Natural killer cell (primary cell): ENCODE data around the gene ALK. TPM values are rescaled to one million over a fixed set of nuclear protein-coding genes. Genes with fewer than 3 reads are reported as not detected.

ENCODE experiments used
- ATAC-seq, 3 donors: fragments of 150-1000 bp in 2 of 3; fragments of 200-7000 bp in 1 of 3; cut with Tn5 transposase; 1 replicate in 1 of 3; 2 replicates in 2 of 3; pipeline ENCODE4 v1.10.0; 2021; ENCODE audit warnings: mild to moderate bottlenecking in 2 of 3, moderate library complexity in 2 of 3
- DNase-seq, 2 donors: peaks; one replicate each; pipeline versions ENCODE4 v3.0.0 to v3.0.0-alpha.2; 2013 to 2021; ENCODE audit warnings: mixed read lengths in 1 of 2
- H3K27ac ChIP-seq: one replicate; pipeline ENCODE4 v1.5.1; 2013; ENCODE audit warnings: mild to moderate bottlenecking, low read length
- H3K27me3 ChIP-seq: one replicate; pipeline ENCODE4 v1.6.1; 2013; ENCODE audit warnings: low read length; ENCODE audit not compliant: control insufficient read depth, insufficient read depth
- H3K36me3 ChIP-seq: one replicate; pipeline ENCODE4 v1.6.1; 2013; ENCODE audit warnings: low read length; ENCODE audit not compliant: control insufficient read depth, insufficient read depth
- H3K4me1 ChIP-seq: one replicate; pipeline ENCODE4 v1.6.1; 2013; ENCODE audit warnings: low read length; ENCODE audit not compliant: control insufficient read depth, insufficient read depth
- H3K4me3 ChIP-seq: one replicate; pipeline ENCODE4 v1.5.1; 2013; ENCODE audit warnings: low read length
- H3K9me3 ChIP-seq: one replicate; pipeline ENCODE4 v1.6.1; 2013; ENCODE audit warnings: low read length; ENCODE audit not compliant: control insufficient read depth, insufficient read depth
- H3K27ac Mint-ChIP-seq, 2 donors: one replicate each; pipeline ENCODE4 v1.8.0; 2022; ENCODE audit warnings: mild to moderate bottlenecking in 2 of 2, mixed read lengths in 2 of 2, moderate library complexity in 1 of 2
- H3K27me3 Mint-ChIP-seq, 2 donors: one replicate each; pipeline ENCODE4 v1.8.0; 2022; ENCODE audit warnings: low read depth in 2 of 2, mixed read lengths in 2 of 2
- H3K36me3 Mint-ChIP-seq: one replicate; pipeline ENCODE4 v1.8.0; 2022; ENCODE audit warnings: mixed read lengths
- H3K4me1 Mint-ChIP-seq, 2 donors: one replicate each; pipeline ENCODE4 v1.8.0; 2022; ENCODE audit warnings: mixed read lengths in 2 of 2
- H3K4me3 Mint-ChIP-seq: one replicate; pipeline ENCODE4 v1.8.0; 2022; ENCODE audit warnings: mild to moderate bottlenecking, moderate library complexity, mixed read lengths
- H3K9me3 Mint-ChIP-seq, 2 donors: one replicate each; pipeline ENCODE4 v1.8.0; 2022; ENCODE audit warnings: mixed read lengths in 2 of 2
- WGBS: methylation state at CpG from one replicate; pipeline ENCODE4 v1.1.7; 2013; ENCODE audit warnings: missing lambda C conversion rate; ENCODE audit not compliant: insufficient coverage; 5-methylcytosine and 5-hydroxymethylcytosine counted together
- intact Hi-C: fragments of 100-400 bp; cut with micrococcal nuclease; formaldehyde crosslinking; loops from one replicate; pipeline ENCODE4 v1.14.2; 2022
- total RNA-seq, 4 donors: library from RNA; stranded (reverse); fragments of 120-200 nt in 1 of 4; gene quantifications; one replicate each; pipeline versions ENCODE4 v1.2.3 to v1.2.4, GENCODE V29; 2013 to 2022
- TF ChIP-seq, protein P1 (sequence below): fragments of 200-600 bp; IDR thresholded peaks from one replicate; pipeline ENCODE4 v1.8.0; 2022; ENCODE audit warnings: antibody characterized with exemption

Gene ALK
- total RNA-seq, 3 donors from 2014 or later (not counting 1 experiment from before 2014, with no cell fraction given): not detected

DNA sequence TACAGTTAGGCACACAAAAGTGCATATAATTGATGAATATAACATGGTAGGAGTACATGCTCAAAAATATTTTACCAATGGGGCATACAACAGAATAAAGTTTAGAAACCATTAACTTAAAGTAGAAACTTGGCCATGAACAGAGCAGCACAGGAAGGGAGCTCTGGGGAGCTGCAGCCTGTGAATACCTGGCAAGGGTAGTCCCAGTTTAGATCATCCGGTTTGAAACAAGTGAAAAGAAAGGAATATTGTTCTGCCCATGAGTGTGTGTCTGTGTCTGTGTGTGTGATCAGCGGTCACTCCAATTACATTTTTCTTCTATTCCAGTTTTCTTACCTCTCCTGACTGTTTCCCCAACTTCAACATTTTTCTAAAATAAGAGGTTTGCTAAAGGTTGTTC is 233.0 kb downstream of the ALK start:
- H3K4me1 Mint-ChIP-seq: no peaks in the 10 kb centered on the region
- H3K4me3 Mint-ChIP-seq: no peak overlapping the region

DNA sequence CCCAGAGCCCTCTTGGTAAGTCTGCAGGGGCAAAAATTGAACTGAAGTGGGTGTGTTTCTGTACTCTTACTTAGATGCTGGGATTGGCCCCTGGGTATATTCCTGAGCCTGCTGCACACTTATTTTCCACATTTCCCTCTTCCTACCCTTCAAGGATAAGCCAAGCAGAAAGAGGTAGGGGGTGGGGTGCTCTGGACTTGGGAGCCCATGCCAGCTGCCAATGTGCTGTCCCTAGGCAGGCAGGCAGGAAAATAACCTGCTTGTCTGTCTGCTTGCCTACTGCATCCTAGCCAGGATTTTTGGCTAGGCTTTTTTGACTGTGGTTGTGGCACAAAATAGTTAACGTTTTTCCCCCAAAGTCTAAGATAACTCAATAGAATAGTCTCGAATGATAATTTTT is 234.3 kb downstream of the ALK start:
- Mint-ChIP-seq H3K27ac (no peak overlapping the region), H3K4me1 (no peaks in the 10 kb centered on the region), H3K36me3 (no peaks in the 10 kb centered on the region), H3K4me3 (no peak overlapping the region), H3K9me3 (no peaks in the 10 kb centered on the region), H3K27me3 (peaks cover 7 to 14% of the 10 kb centered on the region in 2 donors)
- Histone ChIP-seq H3K36me3 (no peaks in the 10 kb centered on the region), H3K27ac (no peak overlapping the region), H3K27me3 (no peaks in the 10 kb centered on the region), H3K9me3 (no peaks in the 10 kb centered on the region), H3K4me3 (no peak overlapping the region), H3K4me1 (no peaks in the 10 kb centered on the region)
- DNase-seq (no peak), ATAC-seq (no peak)
- TF ChIP-seq, protein P1, sequence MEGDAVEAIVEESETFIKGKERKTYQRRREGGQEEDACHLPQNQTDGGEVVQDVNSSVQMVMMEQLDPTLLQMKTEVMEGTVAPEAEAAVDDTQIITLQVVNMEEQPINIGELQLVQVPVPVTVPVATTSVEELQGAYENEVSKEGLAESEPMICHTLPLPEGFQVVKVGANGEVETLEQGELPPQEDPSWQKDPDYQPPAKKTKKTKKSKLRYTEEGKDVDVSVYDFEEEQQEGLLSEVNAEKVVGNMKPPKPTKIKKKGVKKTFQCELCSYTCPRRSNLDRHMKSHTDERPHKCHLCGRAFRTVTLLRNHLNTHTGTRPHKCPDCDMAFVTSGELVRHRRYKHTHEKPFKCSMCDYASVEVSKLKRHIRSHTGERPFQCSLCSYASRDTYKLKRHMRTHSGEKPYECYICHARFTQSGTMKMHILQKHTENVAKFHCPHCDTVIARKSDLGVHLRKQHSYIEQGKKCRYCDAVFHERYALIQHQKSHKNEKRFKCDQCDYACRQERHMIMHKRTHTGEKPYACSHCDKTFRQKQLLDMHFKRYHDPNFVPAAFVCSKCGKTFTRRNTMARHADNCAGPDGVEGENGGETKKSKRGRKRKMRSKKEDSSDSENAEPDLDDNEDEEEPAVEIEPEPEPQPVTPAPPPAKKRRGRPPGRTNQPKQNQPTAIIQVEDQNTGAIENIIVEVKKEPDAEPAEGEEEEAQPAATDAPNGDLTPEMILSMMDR: no peak
- no CpG with 5 or more reads among the region's 2 CpGs for WGBS
- intact Hi-C loops: no loop called here

More for the DNA sequence above, 233.0 kb downstream of the ALK start:
- Histone ChIP-seq H3K4me1 (no peaks in the 10 kb centered on the region), H3K4me3 (no peak overlapping the region), H3K27ac (no peak overlapping the region), H3K9me3 (no peaks in the 10 kb centered on the region), H3K27me3 (no peaks in the 10 kb centered on the region), H3K36me3 (no peaks in the 10 kb centered on the region)
- intact Hi-C loops: no loop called here
- Mint-ChIP-seq H3K36me3 (no peaks in the 10 kb centered on the region), H3K27me3 (peaks cover 12 to 14% of the 10 kb centered on the region in 2 donors), H3K27ac (no peak overlapping the region), H3K9me3 (no peaks in the 10 kb centered on the region)
- ATAC-seq (no peak), DNase-seq (no peak)
- TF ChIP-seq, protein P1: no peak
- 83% methylated on average over 1 of the region's 2 CpGs for WGBS

DNA sequence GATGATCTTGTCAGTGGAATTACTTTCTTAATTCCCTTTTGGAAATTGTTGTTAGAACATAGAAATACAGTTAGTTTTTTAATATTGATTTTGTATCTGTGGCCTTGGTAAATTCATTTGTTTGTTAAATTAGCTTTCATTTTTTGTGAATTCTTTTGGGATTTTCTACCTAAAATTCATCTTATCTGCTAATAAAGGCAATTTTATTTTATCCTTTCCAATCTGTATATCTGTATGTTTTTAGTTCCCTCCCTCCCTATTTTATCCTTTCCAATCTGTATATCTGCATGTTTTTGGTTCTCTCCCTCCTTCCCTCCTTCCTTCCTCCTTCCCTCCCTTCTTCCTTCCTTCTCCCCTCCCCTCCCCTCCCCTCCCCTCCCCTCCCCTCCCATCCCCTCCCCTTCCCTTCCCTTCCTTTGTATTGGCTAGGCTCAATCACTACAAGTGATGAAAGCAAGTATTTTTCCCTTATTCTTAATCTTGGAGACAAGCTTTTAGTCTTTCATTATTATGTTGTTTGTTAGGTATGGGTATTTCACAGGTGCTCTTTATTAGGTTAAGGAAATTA is 244.4 kb downstream of the ALK start:
- Histone ChIP-seq H3K4me1 (no peaks in the 10 kb centered on the region), H3K27me3 (peaks cover 2% of the 10 kb centered on the region), H3K9me3 (no peaks in the 10 kb centered on the region), H3K36me3 (no peaks in the 10 kb centered on the region), H3K4me3 (no peak overlapping the region), H3K27ac (no peak overlapping the region)
- Mint-ChIP-seq H3K4me1 (no peaks in the 10 kb centered on the region), H3K36me3 (peaks cover 8% of the 10 kb centered on the region), H3K27ac (no peak overlapping the region), H3K27me3 (peaks cover 14 to 23% of the 10 kb centered on the region in 2 donors), H3K4me3 (no peak overlapping the region), H3K9me3 (peaks cover 0 to 7% of the 10 kb centered on the region in 2 donors)
- TF ChIP-seq, protein P1: no peak
- intact Hi-C loops: no loop called here
- no peak for DNase-seq
- ATAC-seq: no peak

DNA sequence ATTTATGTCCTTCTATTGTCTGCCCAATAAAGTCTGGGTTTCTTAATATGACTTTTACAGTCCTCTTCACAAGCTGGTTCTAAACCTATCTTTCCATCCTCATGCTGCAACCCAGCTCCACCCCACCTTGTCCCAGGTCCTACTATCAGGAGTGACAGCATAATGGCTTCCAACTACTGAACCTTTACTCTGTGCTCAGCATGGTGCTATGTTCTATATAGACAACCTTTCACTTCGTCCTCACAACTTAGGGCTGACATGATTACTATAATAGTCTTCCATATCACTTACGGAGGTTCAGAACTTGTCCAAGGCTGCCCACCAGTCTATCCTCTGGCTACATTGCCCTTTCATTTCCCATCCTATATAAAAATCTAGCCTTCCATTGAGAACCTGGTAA is 256.8 kb downstream of the ALK start:
- Histone ChIP-seq H3K4me3 (no peak overlapping the region), H3K27ac (no peak overlapping the region), H3K9me3 (no peaks in the 10 kb centered on the region), H3K4me1 (no peaks in the 10 kb centered on the region), H3K36me3 (no peaks in the 10 kb centered on the region), H3K27me3 (no peaks in the 10 kb centered on the region)
- Mint-ChIP-seq H3K4me1 (no peaks in the 10 kb centered on the region), H3K4me3 (no peak overlapping the region), H3K36me3 (peaks cover 7% of the 10 kb centered on the region), H3K27me3 (peaks cover 17 to 36% of the 10 kb centered on the region in 2 donors), H3K27ac (no peak overlapping the region), H3K9me3 (peaks cover 2% of the 10 kb centered on the region in 2 donors)
- 94% methylated on average over 2 of the region's 2 CpGs for WGBS
- DNase-seq (no peak), ATAC-seq (no peak)
- TF ChIP-seq, protein P1: no peak
- intact Hi-C loops: no loop called here
